Suprapubic skin (tissue), 3 donors: ENCODE measurements around the gene PPP2R5A.

ENCODE experiments used
- CTCF ChIP-seq, 2 donors: fragments of 200-600 bp in 1 of 2; fragments of 450-650 bp in 1 of 2; sonication (generic) in 1 of 2; IDR thresholded peaks; one replicate each; pipeline ENCODE4 v1.5.1; 2016 to 2019; ENCODE audit warnings: antibody characterized with exemption in 2 of 2, mild to moderate bottlenecking in 1 of 2, moderate library complexity in 1 of 2
- POLR2AphosphoS5 ChIP-seq, 3 donors: sonication (generic); formaldehyde crosslinking; IDR thresholded peaks; one replicate each; pipeline ENCODE4 v1.6.1; 2017; ENCODE audit warnings: antibody characterized with exemption in 3 of 3

DNA sequence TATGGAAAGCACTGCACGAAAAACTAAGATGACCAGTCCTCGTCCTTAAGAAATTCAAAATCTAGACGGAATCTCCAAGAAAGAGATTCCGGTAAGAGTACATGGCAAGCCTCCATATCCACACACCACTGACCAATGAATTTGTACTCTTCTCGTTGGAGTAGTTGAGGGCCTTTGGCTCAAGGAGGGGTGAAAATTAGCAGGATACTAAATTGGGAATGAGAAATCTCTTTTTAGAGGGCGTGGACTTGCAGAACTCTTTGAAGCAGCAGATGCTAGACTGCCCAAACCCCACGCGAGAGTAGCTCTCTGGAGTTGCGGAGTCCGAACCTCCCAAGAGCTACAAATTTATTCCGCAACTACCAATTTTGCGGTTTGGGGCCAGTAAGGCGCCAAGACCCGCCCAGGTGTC, 872 bp upstream of the PPP2R5A start:
- TF ChIP-seq CTCF (IDR thresholded peaks at IDR 0.05) = no peak
- TF ChIP-seq POLR2AphosphoS5 (IDR thresholded peaks at IDR 0.05) = no peak
